Activated B cell treated with CpG ODN at 0.5 μM for 24 hours (primary cell): Measurements from ENCODE around the gene CARNS1. TPM values are rescaled to one million over a fixed set of nuclear protein-coding genes. Genes with fewer than 3 reads are reported as not detected.

Experiments
- ATAC-seq: fragments of 200-7000 bp; cut with Tn5 transposase; one replicate; pipeline ENCODE4 v1.10.0; 2021; ENCODE audit warnings: low read depth, mild to moderate bottlenecking, moderate library complexity
- CTCF ChIA-PET: fragments of 350-600 bp; sonication (Branson Sonifier 250); formaldehyde crosslinking; loops from one replicate; lab custom pipeline; 2021; ENCODE audit warnings: antibody characterized with exemption; lab: Charles Lee
- POLR2A ChIA-PET: fragments of 350-600 bp; sonication (Branson Sonifier 250); formaldehyde crosslinking; loops from one replicate; lab custom pipeline; 2021; ENCODE audit warnings: antibody characterized with exemption; lab: Charles Lee
- DNase-seq: peaks from one replicate; pipeline ENCODE4 v3.0.0; 2022
- H3K27ac Mint-ChIP-seq: one replicate; pipeline ENCODE4 v1.8.0; 2020; ENCODE audit warnings: mixed read lengths
- H3K27me3 Mint-ChIP-seq: one replicate; pipeline ENCODE4 v1.8.0; 2021; ENCODE audit warnings: mixed read lengths
- H3K36me3 Mint-ChIP-seq: one replicate; pipeline ENCODE4 v1.8.0; 2021; ENCODE audit warnings: low read depth, mixed read lengths
- H3K4me1 Mint-ChIP-seq: one replicate; pipeline ENCODE4 v1.8.0; 2021; ENCODE audit warnings: mixed read lengths
- H3K4me3 Mint-ChIP-seq: one replicate; pipeline ENCODE4 v1.8.0; 2020; ENCODE audit warnings: mild to moderate bottlenecking, mixed read lengths
- H3K9me3 Mint-ChIP-seq: one replicate; pipeline ENCODE4 v1.8.0; 2020; ENCODE audit warnings: mixed read lengths
- intact Hi-C: fragments of 100-400 bp; cut with micrococcal nuclease; formaldehyde crosslinking; loops from one replicate; pipeline ENCODE4 v1.15.1; 2024
- total RNA-seq: library from RNA; stranded (reverse); gene quantifications from 2 replicates; pipeline ENCODE4 v1.2.3, GENCODE V29; 2022
- TF ChIP-seq, protein P1 (sequence below): fragments of 200-600 bp; IDR thresholded peaks from one replicate; pipeline ENCODE4 v1.8.0; 2022; ENCODE audit warnings: antibody characterized with exemption, mild to moderate bottlenecking

CARNS1 gene
- total RNA-seq, 1 donor from 2014 or later, result 6.3 TPM

DNA sequence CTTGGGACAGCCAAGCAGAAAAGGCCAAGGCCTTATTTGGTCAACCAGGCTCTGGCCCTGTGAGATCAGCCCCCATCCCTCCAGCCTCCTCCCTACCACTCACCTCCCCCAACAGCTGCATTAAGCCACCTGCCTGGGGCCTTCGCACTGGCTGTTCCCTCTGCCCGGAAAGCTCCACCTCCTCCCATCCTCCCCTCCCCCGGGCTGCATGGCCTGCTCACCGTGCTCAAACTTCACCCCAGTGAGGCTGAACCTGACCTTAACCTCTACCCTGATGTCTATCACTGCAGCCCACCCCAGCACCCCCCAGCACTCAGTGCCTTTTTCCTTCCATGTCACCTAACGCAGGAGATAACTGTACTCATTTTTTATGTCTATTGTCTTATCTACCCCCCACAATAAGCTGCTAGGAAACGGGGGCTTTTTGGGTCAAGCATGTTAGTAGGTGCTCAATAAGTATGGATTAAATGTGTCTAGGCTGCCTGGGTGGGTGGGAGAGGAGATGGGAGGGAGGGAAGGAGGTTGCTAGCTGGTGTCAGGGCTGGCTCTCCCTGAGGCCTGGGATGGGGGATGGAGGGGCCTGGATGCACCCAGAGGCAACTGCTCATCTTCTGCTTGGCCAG is 21.1 kb downstream of the CARNS1 start:
- ChIA-PET POLR2A (interaction anchor here (0.6 to 26.0 kb wide), 27 partner anchors 9 to 1475 kb away, joined by 3 to 1417 read pairs (median 9); partner anchors contain the start of genes AIP, CABP4, CARNS1 and CDK2AP2), CTCF (interaction anchor here (0.5 to 4.9 kb wide), 13 partner anchors 13 to 69 kb away, joined by 3 to 25 read pairs (median 4); partner anchors contain the start of genes AIP, PITPNM1, PPP1CA and RAD9A)
- intact Hi-C loops, result loop anchor here (1.0 to 2.0 kb wide), 8 partner anchors 8 to 70 kb away; partner anchors contain the start of genes AIP, PPP1CA, RPS6KB2 and TMEM134
- DNase-seq, result peak; percentile 65
- Mint-ChIP-seq H3K4me3 (peak overlapping the region; percentile 96), H3K4me1 (peaks cover 83% of the 10 kb centered on the region), H3K9me3 (no peaks in the 10 kb centered on the region), H3K27me3 (no peaks in the 10 kb centered on the region), H3K27ac (peak overlapping the region; percentile 96), H3K36me3 (peaks cover 54% of the 10 kb centered on the region)
- TF ChIP-seq, protein P1, sequence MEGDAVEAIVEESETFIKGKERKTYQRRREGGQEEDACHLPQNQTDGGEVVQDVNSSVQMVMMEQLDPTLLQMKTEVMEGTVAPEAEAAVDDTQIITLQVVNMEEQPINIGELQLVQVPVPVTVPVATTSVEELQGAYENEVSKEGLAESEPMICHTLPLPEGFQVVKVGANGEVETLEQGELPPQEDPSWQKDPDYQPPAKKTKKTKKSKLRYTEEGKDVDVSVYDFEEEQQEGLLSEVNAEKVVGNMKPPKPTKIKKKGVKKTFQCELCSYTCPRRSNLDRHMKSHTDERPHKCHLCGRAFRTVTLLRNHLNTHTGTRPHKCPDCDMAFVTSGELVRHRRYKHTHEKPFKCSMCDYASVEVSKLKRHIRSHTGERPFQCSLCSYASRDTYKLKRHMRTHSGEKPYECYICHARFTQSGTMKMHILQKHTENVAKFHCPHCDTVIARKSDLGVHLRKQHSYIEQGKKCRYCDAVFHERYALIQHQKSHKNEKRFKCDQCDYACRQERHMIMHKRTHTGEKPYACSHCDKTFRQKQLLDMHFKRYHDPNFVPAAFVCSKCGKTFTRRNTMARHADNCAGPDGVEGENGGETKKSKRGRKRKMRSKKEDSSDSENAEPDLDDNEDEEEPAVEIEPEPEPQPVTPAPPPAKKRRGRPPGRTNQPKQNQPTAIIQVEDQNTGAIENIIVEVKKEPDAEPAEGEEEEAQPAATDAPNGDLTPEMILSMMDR, result no peak
- peak; percentile 43 for ATAC-seq

DNA sequence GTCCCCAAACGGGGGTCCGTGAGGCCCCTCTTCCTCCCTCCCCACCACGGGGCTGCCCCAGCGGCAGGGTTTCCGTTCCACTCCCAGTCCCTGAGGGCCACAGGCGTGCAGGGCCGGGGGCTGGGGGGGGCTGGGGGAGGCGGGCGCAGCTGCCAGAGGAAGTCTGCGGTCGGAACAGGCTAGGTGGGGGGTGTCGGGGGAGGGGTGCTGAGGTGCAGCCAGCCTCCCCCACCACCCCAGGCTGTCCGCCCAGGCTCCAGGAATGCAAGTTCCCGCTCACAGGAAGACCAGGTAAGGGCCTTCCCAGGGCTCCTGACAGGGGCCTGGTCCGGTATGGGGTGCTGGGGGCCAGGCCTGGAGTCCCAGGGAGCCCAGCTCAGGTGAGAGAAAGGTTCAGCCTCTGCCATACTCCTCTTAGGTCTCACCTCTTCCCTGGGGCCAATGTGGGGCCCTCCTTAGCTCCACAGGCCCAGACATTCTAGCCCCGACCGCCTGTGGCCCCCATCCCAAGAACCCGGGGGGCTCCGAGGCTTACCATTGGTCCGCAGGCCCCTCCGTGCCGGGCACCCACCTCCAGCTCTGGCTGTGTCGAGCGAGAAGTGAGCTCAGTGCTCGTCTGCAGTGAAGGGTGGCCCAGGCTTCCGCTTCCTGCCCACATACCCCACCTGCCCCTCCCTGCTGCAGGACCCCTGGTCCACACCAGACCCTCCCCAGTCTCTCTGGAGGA is 21.8 kb downstream of the CARNS1 start, which contains the start of gene PTPRCAP:
TSS of gene PTPRCAP (minus strand) at position 601 of the 727 bp plus-strand sequence. CDS start at position 538, 63 bp downstream.
- intact Hi-C loops, result loop anchor here (1.0 to 2.0 kb wide), 5 partner anchors 9 to 36 kb away; partner anchors contain the start of genes PPP1CA and TMEM134
- POLR2A ChIA-PET, result interaction anchor here (0.5 to 26.0 kb wide), 29 partner anchors 10 to 1476 kb away, joined by 3 to 1417 read pairs (median 9); partner anchors contain the start of genes AIP, ANKRD13D, CABP4 and CARNS1
- Mint-ChIP-seq H3K4me3 (peak within 1 kb of the TSS; percentile 96), H3K4me1 (peaks cover 83% of the 10 kb centered on the region), H3K27ac (peak within 1 kb of the TSS; percentile 96), H3K27me3 (no peaks in the 10 kb centered on the region), H3K9me3 (no peaks in the 10 kb centered on the region), H3K36me3 (peaks cover 47% of the 10 kb centered on the region)
- CTCF ChIA-PET, result interaction anchor here (0.7 to 4.9 kb wide), 16 partner anchors 17 to 91 kb away, joined by 3 to 25 read pairs (median 4); partner anchors contain the start of genes AIP, PITPNM1, PPP1CA and RAD9A
- DNase-seq (peak; percentile 77), ATAC-seq (peak; percentile 49)
- TF ChIP-seq, protein P1, result no peak

DNA sequence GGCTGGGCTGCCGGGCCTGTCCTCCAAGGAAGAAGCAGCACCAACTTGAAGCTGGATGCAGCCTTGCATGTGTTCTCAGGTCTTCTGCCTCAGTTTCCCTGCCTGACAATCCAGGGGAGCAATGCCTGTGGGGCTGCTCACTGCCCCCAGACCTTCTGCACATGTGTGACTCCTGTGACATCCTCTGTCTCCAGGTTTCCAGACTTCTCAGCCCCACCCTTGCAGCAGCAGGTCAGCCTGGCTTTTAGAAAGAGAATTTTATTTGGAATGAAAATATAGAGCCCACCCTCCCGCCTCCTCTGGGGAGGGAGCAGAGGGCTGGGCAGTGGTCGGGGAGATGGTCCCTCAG is 22.3 kb downstream of the CARNS1 start:
- DNase-seq, result no peak
- peaks cover 83% of the 10 kb centered on the region for H3K4me1 Mint-ChIP-seq
- H3K4me3 Mint-ChIP-seq, result peak overlapping the region; percentile 96
- intact Hi-C loops, result loop anchor here (1.0 to 2.0 kb wide), 5 partner anchors 9 to 36 kb away; partner anchors contain the start of genes PPP1CA and TMEM134
- H3K27ac Mint-ChIP-seq, result peak overlapping the region; percentile 96
- ChIA-PET POLR2A (interaction anchor here (0.5 to 26.0 kb wide), 21 partner anchors 10 to 216 kb away, joined by 3 to 1417 read pairs (median 12); partner anchors contain the start of genes AIP, ANKRD13D, CABP4 and CARNS1), CTCF (interaction anchor here (0.7 to 4.9 kb wide), 11 partner anchors 20 to 92 kb away, joined by 3 to 25 read pairs (median 4); partner anchors contain the start of genes PITPNM1, PPP1CA and TMEM134)
- TF ChIP-seq, protein P1, result no peak
- H3K9me3 Mint-ChIP-seq, result no peaks in the 10 kb centered on the region
- peaks cover 42% of the 10 kb centered on the region for H3K36me3 Mint-ChIP-seq
- no peaks in the 10 kb centered on the region for H3K27me3 Mint-ChIP-seq
- ATAC-seq, result no peak

DNA sequence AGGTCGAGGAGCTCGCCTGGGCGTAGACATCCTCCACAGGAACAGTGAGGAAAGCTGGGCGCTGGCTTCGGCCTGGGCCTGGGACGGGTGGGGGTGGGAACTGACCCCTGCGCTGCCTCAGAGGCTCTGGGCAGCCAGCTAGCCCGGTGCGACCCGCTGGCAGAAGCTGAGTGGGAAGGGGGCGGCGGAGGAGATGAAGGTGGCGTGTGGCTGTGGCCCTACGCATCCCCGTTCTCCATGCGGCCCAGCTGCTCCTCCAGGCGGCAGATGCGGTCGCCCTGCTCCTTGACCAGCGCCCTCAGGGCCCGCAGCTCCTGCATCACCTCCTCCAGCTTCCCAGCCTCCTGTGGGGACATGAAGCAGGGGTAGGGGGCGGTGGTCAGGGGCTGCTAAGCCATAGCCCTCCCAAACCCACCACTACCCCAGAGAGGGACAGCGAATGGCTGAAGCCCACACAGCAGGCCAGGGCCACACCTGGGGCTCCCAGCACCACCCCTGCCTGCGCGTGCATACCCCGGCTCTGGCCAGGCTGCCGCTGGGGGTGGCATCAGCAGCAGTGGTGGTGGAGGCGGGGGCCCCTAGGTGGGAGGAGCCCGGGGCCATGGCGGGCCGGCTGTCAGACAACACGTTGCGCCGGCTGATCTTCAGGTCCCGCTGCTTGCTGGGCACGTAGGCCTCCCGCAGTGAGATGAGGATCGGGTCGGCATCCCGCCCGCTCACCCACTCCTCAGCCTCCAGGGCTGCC is 22.9 kb downstream of the CARNS1 start:
- TF ChIP-seq, protein P1, result no peak
- ATAC-seq (peak; percentile 14), DNase-seq (peak; percentile 53)
- no peaks in the 10 kb centered on the region for H3K27me3 Mint-ChIP-seq
- ChIA-PET POLR2A (interaction anchor here (0.8 to 26.0 kb wide), 17 partner anchors 11 to 199 kb away, joined by 3 to 1417 read pairs (median 16); partner anchors contain the start of genes AIP, CABP4, CARNS1 and CDK2AP2), CTCF (interaction anchor here (0.7 to 4.9 kb wide), 9 partner anchors 19 to 93 kb away, joined by 3 to 25 read pairs (median 5); partner anchors contain the start of genes PITPNM1, PPP1CA and TMEM134)
- peak overlapping the region; percentile 96 for H3K27ac Mint-ChIP-seq
- peaks cover 81% of the 10 kb centered on the region for H3K4me1 Mint-ChIP-seq
- no peaks in the 10 kb centered on the region for H3K9me3 Mint-ChIP-seq
- H3K36me3 Mint-ChIP-seq, result peaks cover 37% of the 10 kb centered on the region
- intact Hi-C loops, result no loop called here
- H3K4me3 Mint-ChIP-seq, result peak overlapping the region; percentile 96
